Heart left ventricle (tissue), 16 donors: ENCODE results near the gene OR10A4. TPM values are rescaled to one million over a fixed set of nuclear protein-coding genes. Genes with fewer than 3 reads are reported as not detected.

Experiments used
- ATAC-seq, 4 donors: fragments of 200-7000 bp; cut with Tn5 transposase; one replicate each; pipeline ENCODE4 v1.9.1; 2020 to 2022; ENCODE audit warnings: moderate library complexity in 4 of 4, mild to moderate bottlenecking in 3 of 4, moderate number of reproducible peaks in 1 of 4
- DNase-seq, 5 donors: peaks; one replicate each; pipeline ENCODE4 v3.0.0-alpha.2; 2020
- H3K27ac ChIP-seq, 12 donors: fragments of 200-600 bp; sonication (generic) in 4 of 12; one replicate each; pipeline versions ENCODE4 v1.5.0 to v1.8.0; 2016 to 2022; ENCODE audit warnings: mild to moderate bottlenecking in 2 of 12
- H3K27me3 ChIP-seq, 9 donors: fragments of 200-600 bp; sonication (generic) in 2 of 9; one replicate each; pipeline versions ENCODE4 v1.5.1 to v1.8.0; 2016 to 2022; ENCODE audit warnings: mild to moderate bottlenecking in 3 of 9
- H3K36me3 ChIP-seq, 9 donors: fragments of 200-600 bp; sonication (generic) in 2 of 9; one replicate each; pipeline versions ENCODE4 v1.5.0 to v1.8.0; 2018 to 2022; ENCODE audit warnings: mild to moderate bottlenecking in 2 of 9
- H3K4me1 ChIP-seq, 12 donors: fragments of 200-600 bp; sonication (generic) in 4 of 12; one replicate each; pipeline versions ENCODE4 v1.5.0 to v1.8.0; 2016 to 2022; ENCODE audit warnings: mild to moderate bottlenecking in 3 of 12
- H3K4me3 ChIP-seq, 12 donors: fragments of 200-600 bp; sonication (generic) in 4 of 12; one replicate each; pipeline versions ENCODE4 v1.5.0 to v1.8.0; 2017 to 2022; ENCODE audit warnings: mild to moderate bottlenecking in 9 of 12, moderate library complexity in 4 of 12
- H3K9me3 ChIP-seq, 12 donors: fragments of 200-600 bp; sonication (generic) in 4 of 12; one replicate each; pipeline versions ENCODE4 v1.5.0 to v1.8.0; 2016 to 2022; ENCODE audit warnings: mild to moderate bottlenecking in 1 of 12
- CTCF ChIP-seq, 12 donors: fragments of 200-600 bp; sonication (generic) in 4 of 12; IDR thresholded peaks; one replicate each; pipeline versions ENCODE4 v1.5.0 to v1.8.0; 2018 to 2022; ENCODE audit warnings: antibody characterized with exemption in 12 of 12, mild to moderate bottlenecking in 5 of 12
- POLR2A ChIP-seq, 2 donors: fragments of 450-650 bp; IDR thresholded peaks; one replicate each; pipeline ENCODE4 v1.6.1; 2017; ENCODE audit warnings: antibody characterized with exemption in 2 of 2, mild to moderate bottlenecking in 2 of 2, moderate library complexity in 2 of 2
- WGBS, 4 donors: extraction: QIAGEN DNeasy Blood & Tissue Kit in 2 of 4; methylation state at CpG; one replicate each; pipeline versions ENCODE4 v1.1.5 to v1.1.7; 2013 to 2018; 5-methylcytosine and 5-hydroxymethylcytosine counted together
- intact Hi-C, 10 donors: fragments of 100-400 bp; cut with DNase I; formaldehyde crosslinking; loops; one replicate each; pipeline versions ENCODE4 v1.11.1 to v1.14.2; 2022
- polyA plus RNA-seq, 2 donors: library from polyadenylated mRNA; stranded (reverse); fragments of 200-250 nt; gene quantifications; one replicate each; pipeline ENCODE4 v1.2.3, GENCODE V29; 2013
- total RNA-seq, 9 donors: library from RNA; depleted of rRNA in 2 of 9; stranded (reverse); fragments of >200 nt in 2 of 9; fragmentation: NEBNext Ultra II Directional in 3 of 9; extraction: Animal tissue kit (Norgen Biotek cat#: 25700) in 3 of 9; gene quantifications; one replicate each; pipeline versions ENCODE4 v1.1.0 to v1.2.4, GENCODE V29; 2016 to 2023
- donor health status: ischemic (EF 13 %, LVEDD 7.1; RV severe dilation, severe dysfunction).
- donor health status: healthy with polysubstance abuse.
- donor health status: DM: no; HTN: yes; CAD: no.
- donor health status: DM: no; HTN: no; CAD: no.
- donor health status: ischemic (EF 25% LVEDD 6.9; RV normal size, moderate dysfunction).
- donor health status: ischemic (EF 25% LVEDD 5.7; RV mildly dilated, moderate dysfunction).
- donor health status: healthy.
- donor health status: DM: yes; HTN: yes; CAD: no.
- donor health status: ischemic (EF 35%, LVEDD 5.7; RV mildly dilated, moderate dysfunction).
- donor health status: nonischemic (EF 11% LVEDD 7.7; RV severe dilation, severe dysfunction).
- donor health status: DM: yes; HTN: yes; CAD: no.
- donor health status: PGD.
- donor health status: ischemic (EF 29% LVEDD 5.4; RV normal size, mild dysfunction).
- donor health status: nonischemic (EF 23%, LVEDD 6.1; RV moderate dilation, normal function).

The OR10A4 gene
- total and polyA plus RNA-seq, 11 donors = not detected

GRCh38 chr11:6864438-6864837 is 12.0 kb upstream of the OR10A4 start:
- Histone ChIP-seq H3K27me3 (no peaks in the 10 kb centered on the region), H3K9me3 (no peaks in the 10 kb centered on the region), H3K4me1 (no peaks in the 10 kb centered on the region), H3K4me3 (no peak overlapping the region), H3K27ac (no peak overlapping the region), H3K36me3 (no peaks in the 10 kb centered on the region)
- ATAC-seq (no peak), DNase-seq (no peak)
- 77 to 86% (median 82%) methylated on average over 1 of the region's 1 CpG for WGBS, 4 donors
- TF ChIP-seq CTCF (IDR thresholded peaks at IDR 0.05) (no peak), POLR2A (IDR thresholded peaks at IDR 0.05) (no peak)
- intact Hi-C loops = no loop called here

GRCh38 chr11:6871278-6871677 is 5.1 kb upstream of the OR10A4 start:
- intact Hi-C loops = no loop called here
- DNase-seq (no peak), ATAC-seq (no peak)
- H3K4me3 ChIP-seq = no peak overlapping the region
- H3K27ac ChIP-seq = no peak overlapping the region
- H3K36me3 ChIP-seq = no peaks in the 10 kb centered on the region
- no peaks in the 10 kb centered on the region for H3K9me3 ChIP-seq
- no peaks in the 10 kb centered on the region for H3K27me3 ChIP-seq
- TF ChIP-seq CTCF (IDR thresholded peaks at IDR 0.05) = no peak
- 78 to 85% (median 82%) methylated on average over 1 of the region's 1 CpG for WGBS, 4 donors
- H3K4me1 ChIP-seq = no peaks in the 10 kb centered on the region

GRCh38 chr11:6875761-6876160 is 664 bp upstream of the OR10A4 start:
- Histone ChIP-seq H3K4me3 (no peak overlapping the region), H3K4me1 (no peaks in the 10 kb centered on the region), H3K27ac (no peak overlapping the region), H3K9me3 (peaks cover 0 to 7% (median 0%) of the 10 kb centered on the region in 12 donors), H3K27me3 (no peaks in the 10 kb centered on the region), H3K36me3 (no peaks in the 10 kb centered on the region)
- no peak for TF ChIP-seq CTCF (IDR thresholded peaks at IDR 0.05)
- no peak for TF ChIP-seq POLR2A (IDR thresholded peaks at IDR 0.05)
- intact Hi-C loops = no loop called here
- DNase-seq (no peak), ATAC-seq (no peak)
- WGBS, 4 donors = 82 to 88% (median 86%) methylated on average over 2 of the region's 2 CpGs

GRCh38 chr11:6876914-6877313 is 489 bp downstream of the OR10A4 start:
- Histone ChIP-seq H3K4me3 (no peak overlapping the region), H3K27me3 (no peaks in the 10 kb centered on the region), H3K4me1 (no peaks in the 10 kb centered on the region), H3K36me3 (no peaks in the 10 kb centered on the region), H3K9me3 (peaks cover 0 to 7% (median 0%) of the 10 kb centered on the region in 12 donors), H3K27ac (no peak overlapping the region)
- DNase-seq (no peak), ATAC-seq (no peak)
- intact Hi-C loops = no loop called here
- no peak for TF ChIP-seq CTCF (IDR thresholded peaks at IDR 0.05)
- no peak for TF ChIP-seq POLR2A (IDR thresholded peaks at IDR 0.05)
- WGBS, 4 donors = 71 to 88% (median 83%) methylated on average over 3 of the region's 3 CpGs
